Suprapubic skin (tissue), 3 donors: ENCODE results near the gene NFATC3.

Experiments used
- CTCF ChIP-seq, 2 donors: fragments of 200-600 bp in 1 of 2; fragments of 450-650 bp in 1 of 2; sonication (generic) in 1 of 2; IDR thresholded peaks; one replicate each; pipeline ENCODE4 v1.5.1; 2016 to 2019; ENCODE audit warnings: antibody characterized with exemption in 2 of 2, mild to moderate bottlenecking in 1 of 2, moderate library complexity in 1 of 2
- EP300 ChIP-seq: sonication (generic); formaldehyde crosslinking; IDR thresholded peaks from one replicate; pipeline ENCODE4 v1.6.1; 2017; ENCODE audit warnings: antibody characterized with exemption

- TF ChIP-seq CTCF (IDR thresholded peaks at IDR 0.05) (no peak), EP300 (no peak)
These were observed 13.0 kb upstream of the NFATC3 start for GRCh38 chr16:68072038-68072695.
